H1 (cell line): ENCODE results near the gene ITIH4. TPM values are rescaled to one million over a fixed set of nuclear protein-coding genes. Genes with fewer than 3 reads are reported as not detected.

Experiments used
- CTCF ChIA-PET: fragments of 300-600 bp; sonication (Branson Sonifier 250); formaldehyde crosslinking; loops from one replicate; lab custom pipeline; 2021; ENCODE audit not compliant: partially characterized antibody; lab: Charles Lee
- POLR2A ChIA-PET: fragments of 300-600 bp; sonication (Branson Sonifier 250); formaldehyde crosslinking; loops from one replicate; lab custom pipeline; 2021; ENCODE audit warnings: inconsistent platforms; ENCODE audit not compliant: partially characterized antibody; lab: Charles Lee
- DNase-seq, 2 experiments: peaks; one replicate each; pipeline versions ENCODE4 v3.0.0 to v3.0.0-alpha.2; 2010 to 2022; ENCODE audit warnings: low spot score in 2 of 2, low read depth in 1 of 2, mixed read lengths in 1 of 2
- FAIRE-seq: peaks from 2 replicates; lab custom pipeline; 2011; peaks lifted over from hg19 to GRCh38; lab: Jason Lieb, UNC
- H2AFZ ChIP-seq: 2 replicates; pipeline ENCODE4 v1.8.1; 2012; ENCODE audit warnings: low read length, inconsistent platforms
- H2AK5ac ChIP-seq: 2 replicates; pipeline ENCODE4 v1.6.1; 2013; ENCODE audit warnings: low read depth, low read length
- H2BK120ac ChIP-seq: replicated peaks from 2 replicates; pipeline ENCODE3; 2013; ENCODE audit warnings: low read depth, low read length, inconsistent platforms
- H2BK12ac ChIP-seq: 2 replicates; pipeline ENCODE4 v1.6.1; 2013; ENCODE audit warnings: low read depth, low read length
- H2BK15ac ChIP-seq: 2 replicates; pipeline ENCODE4 v1.6.1; 2013; ENCODE audit warnings: low read length
- H2BK20ac ChIP-seq: 2 replicates; pipeline ENCODE4 v1.6.1; 2013; ENCODE audit warnings: low read length
- H2BK5ac ChIP-seq: 2 replicates; pipeline ENCODE4 v1.6.1; 2013; ENCODE audit warnings: low read depth, low read length
- H3K14ac ChIP-seq: 2 replicates; pipeline ENCODE4 v1.6.1; 2013; ENCODE audit warnings: inconsistent platforms; ENCODE audit not compliant: insufficient read length
- H3K18ac ChIP-seq: 2 replicates; pipeline ENCODE4 v1.6.1; 2013; ENCODE audit warnings: low read length; ENCODE audit errors: extremely low read depth
- H3K23ac ChIP-seq: 2 replicates; pipeline ENCODE4 v1.6.1; 2013; ENCODE audit warnings: inconsistent platforms; ENCODE audit not compliant: insufficient read length
- H3K23me2 ChIP-seq: 2 replicates; pipeline ENCODE4 v1.6.1; 2013; ENCODE audit warnings: low read depth, low read length
- H3K27ac ChIP-seq: 2 replicates; pipeline ENCODE4 v1.6.1; 2011; ENCODE audit warnings: low read depth, low read length, inconsistent platforms
- H3K27me3 ChIP-seq, 4 experiments: replicated peaks in 1 of 4; 1 replicate in 1 of 4; 2 replicates in 3 of 4; pipeline versions ENCODE4 v1.6.1 to v1.8.1; 2011 to 2013; ENCODE audit warnings: low read length in 3 of 4, mild to moderate bottlenecking in 3 of 4, inconsistent platforms in 2 of 4, mixed read lengths in 2 of 4, moderate library complexity in 1 of 4; ENCODE audit not compliant: control insufficient read depth in 3 of 4, insufficient read depth in 3 of 4; ENCODE audit errors: extremely low read depth in 1 of 4
- H3K36me3 ChIP-seq, 4 experiments: 2 replicates each; pipeline versions ENCODE4 v1.6.1 to v1.8.1; 2011 to 2013; ENCODE audit warnings: mild to moderate bottlenecking in 4 of 4, low read length in 3 of 4, moderate library complexity in 2 of 4, control low read depth in 1 of 4, inconsistent platforms in 1 of 4; ENCODE audit not compliant: insufficient read depth in 4 of 4, control insufficient read depth in 2 of 4
- H3K4ac ChIP-seq: replicated peaks from 2 replicates; pipeline ENCODE3; 2013; ENCODE audit warnings: low read length, low read depth, mixed read lengths, inconsistent platforms; ENCODE audit not compliant: insufficient read length
- H3K4me1 ChIP-seq, 4 experiments: replicated peaks in 1 of 4; 1 replicate in 1 of 4; 2 replicates in 3 of 4; pipeline versions ENCODE4 v1.6.1 to v1.8.1; 2011 to 2013; ENCODE audit warnings: low read length in 3 of 4, inconsistent platforms in 2 of 4, mixed read lengths in 1 of 4; ENCODE audit not compliant: insufficient read depth in 4 of 4, control insufficient read depth in 3 of 4
- H3K4me2 ChIP-seq, 2 experiments: 2 replicates each; pipeline versions ENCODE4 v1.6.1 to v1.8.1; 2011 to 2013; ENCODE audit warnings: low read depth in 2 of 2, low read length in 2 of 2, control low read depth in 1 of 2, inconsistent platforms in 1 of 2, mild to moderate bottlenecking in 1 of 2; ENCODE audit not compliant: insufficient read depth in 1 of 2
- H3K4me3 ChIP-seq, 4 experiments: fragments of 200-600, 300-600 bp in 1 of 4; sonication (generic), shearing (Covaris generic), sonication (Bioruptor Twin) in 1 of 4; 2 replicates each; pipeline versions ENCODE4 v1.5.1 to v1.8.1; 2011 to 2016; ENCODE audit warnings: low read length in 4 of 4, low read depth in 3 of 4, control low read depth in 2 of 4, inconsistent platforms in 2 of 4, mild to moderate bottlenecking in 2 of 4, mixed read lengths in 1 of 4, moderate library complexity in 1 of 4; ENCODE audit not compliant: insufficient read depth in 2 of 4; ENCODE audit errors: extremely low read depth in 1 of 4
- H3K56ac ChIP-seq: replicated peaks from 2 replicates; pipeline ENCODE3; 2013; ENCODE audit warnings: low read depth, mild to moderate bottlenecking, mixed read lengths, low read length, inconsistent platforms; ENCODE audit not compliant: insufficient read length
- H3K79me1 ChIP-seq: 2 replicates; pipeline ENCODE4 v1.6.1; 2013; ENCODE audit warnings: low read depth, low read length, control low read depth
- H3K79me2 ChIP-seq, 2 experiments: 2 replicates each; pipeline versions ENCODE4 v1.6.1 to v1.8.1; 2012 to 2013; ENCODE audit warnings: low read length in 2 of 2, mild to moderate bottlenecking in 2 of 2, inconsistent platforms in 1 of 2; ENCODE audit not compliant: insufficient read depth in 2 of 2, control insufficient read depth in 1 of 2
- H3K9ac ChIP-seq, 4 experiments: replicated peaks in 1 of 4; 1 replicate in 1 of 4; 2 replicates in 3 of 4; pipeline versions ENCODE4 v1.6.1 to v1.8.1; 2011 to 2013; ENCODE audit warnings: low read depth in 3 of 4, low read length in 3 of 4, control low read depth in 2 of 4, mild to moderate bottlenecking in 2 of 4, moderate library complexity in 2 of 4, inconsistent platforms in 1 of 4; ENCODE audit errors: extremely low read depth in 1 of 4
- H3K9me3 ChIP-seq, 2 experiments: 2 replicates each; pipeline versions ENCODE4 v1.6.1 to v1.8.1; 2012 to 2013; ENCODE audit warnings: mild to moderate bottlenecking in 2 of 2, moderate library complexity in 2 of 2, control low read depth in 1 of 2, inconsistent platforms in 1 of 2, low read depth in 1 of 2, low read length in 1 of 2, mixed read lengths in 1 of 2; ENCODE audit not compliant: insufficient read depth in 2 of 2
- H4K20me1 ChIP-seq, 2 experiments: replicated peaks in 1 of 2; 2 replicates each; pipeline versions ENCODE3 to v1.8.1; 2011 to 2013; ENCODE audit warnings: inconsistent platforms in 2 of 2, low read length in 2 of 2, mild to moderate bottlenecking in 1 of 2; ENCODE audit not compliant: insufficient read depth in 2 of 2, control insufficient read depth in 1 of 2
- H4K5ac ChIP-seq: 2 replicates; pipeline ENCODE4 v1.6.1; 2013; ENCODE audit warnings: low read length, low read depth, mixed read lengths, inconsistent platforms; ENCODE audit not compliant: insufficient read length
- H4K8ac ChIP-seq: 2 replicates; pipeline ENCODE4 v1.8.0; 2013; ENCODE audit warnings: mild to moderate bottlenecking, moderate library complexity, low read length, inconsistent platforms; ENCODE audit not compliant: insufficient read depth; ENCODE audit errors: extremely low read depth
- H4K91ac ChIP-seq: replicated peaks from 2 replicates; pipeline ENCODE3; 2013; ENCODE audit warnings: low read length, mixed read lengths, inconsistent platforms; ENCODE audit not compliant: insufficient read length
- WGBS, 2 experiments: shearing (Covaris generic) in 1 of 2; methylation state at CpG; one replicate each; pipeline versions ENCODE4 v1.1.6 to v1.1.7; 2013 to 2015; ENCODE audit warnings: low lambda C conversion rate in 2 of 2, mixed read lengths in 2 of 2, inconsistent platforms in 1 of 2, low coverage in 1 of 2, missing lambda C conversion rate in 1 of 2; ENCODE audit not compliant: insufficient replicate concordance in 2 of 2, insufficient coverage in 1 of 2, insufficient read length in 1 of 2; ENCODE audit errors: extremely low coverage in 1 of 2, missing lambda C conversion rate in 1 of 2; 5-methylcytosine and 5-hydroxymethylcytosine counted together
- polyA plus RNA-seq, 7 experiments: library from polyadenylated mRNA; depleted of rRNA in 3 of 7; stranded (reverse) in 5 of 7; unstranded in 2 of 7; fragments of >200 nt in 5 of 7; fragments of 200-250 nt in 2 of 7; gene quantifications; 1 replicate in 5 of 7; 2 replicates in 1 of 7; 4 replicates in 1 of 7; pipeline versions ENCODE4 v1.2.1 to v1.2.3, GENCODE V29; 2011 to 2013; ENCODE audit warnings: missing spikeins in 2 of 7, mixed read lengths in 2 of 7
- total RNA-seq: library from RNA; stranded (reverse); fragmentation: NEBNext Ultra II Directional; extraction: Animal tissue kit (Norgen Biotek cat#: 25700); gene quantifications from 2 replicates; pipeline ENCODE4 v1.2.1, GENCODE V29; 2021

ITIH4 gene
- total and polyA plus RNA-seq, 2 of the 8 experiments (the other 6 are each of a cell fraction or from before 2014, with no cell fraction given), result 3.4 to 3.7 TPM

GRCh38 chr3:52871761-52872160 lies 41.3 kb upstream of the ITIH4 start:
- H2BK5ac ChIP-seq, result no peak overlapping the region
- no peak overlapping the region for H3K23ac ChIP-seq
- no peak overlapping the region for H2AK5ac ChIP-seq
- H3K4me2 ChIP-seq, result no peak overlapping the region
- H3K56ac ChIP-seq, result no peak overlapping the region
- no peak overlapping the region for H2BK12ac ChIP-seq
- H2BK120ac ChIP-seq, result no peak overlapping the region
- H3K27ac ChIP-seq, result no peak overlapping the region
- no peak overlapping the region for H4K91ac ChIP-seq
- H2BK20ac ChIP-seq, result no peak overlapping the region
- H2BK15ac ChIP-seq, result no peak overlapping the region
- FAIRE-seq, result no peak
- peaks cover 0 to 9% (median 3%) of the 10 kb centered on the region in 4 experiments; a peak in 5 of 7 replicates for H3K4me1 ChIP-seq
- no peaks in the 10 kb centered on the region; the same call in none of the 2 replicates for H3K79me1 ChIP-seq
- H3K18ac ChIP-seq, result no peak overlapping the region
- no peak overlapping the region for H3K14ac ChIP-seq
- H3K23me2 ChIP-seq, result no peaks in the 10 kb centered on the region; the same call in 1 of the 2 replicates
- DNase-seq, result no peak
- peaks cover 0 to 8% of the 10 kb centered on the region in 2 experiments; a peak in 2 of 4 replicates for H3K79me2 ChIP-seq
- no peak overlapping the region for H4K5ac ChIP-seq
- no peaks in the 10 kb centered on the region for H3K36me3 ChIP-seq
- H3K27me3 ChIP-seq, result no peaks in the 10 kb centered on the region
- CTCF ChIA-PET, result interaction anchor here (0.9 to 1.5 kb wide), 3 partner anchors 10 to 208 kb away, joined by 3 to 4 read pairs (median 4); no protein-coding TSS in a partner anchor
- POLR2A ChIA-PET, result no interaction called here
- no peak overlapping the region for H3K4me3 ChIP-seq
- 87% methylated on average over 9 of the region's 9 CpGs; no CpG with 5 or more reads in 1 of the 2 experiments for WGBS, 2 experiments
- H3K4ac ChIP-seq, result no peak overlapping the region
- no peaks in the 10 kb centered on the region for H3K9me3 ChIP-seq
- H3K9ac ChIP-seq, result no peak overlapping the region
- peaks cover 0 to 7% of the 10 kb centered on the region in 2 experiments for H4K20me1 ChIP-seq
- H2AFZ ChIP-seq, result no peak overlapping the region
- no peak overlapping the region for H4K8ac ChIP-seq
